PFSK-1 (cell line): ENCODE measurements around the gene CNTNAP2.

Experiments used
- FOXP2 ChIP-seq: optimal IDR thresholded peaks from 2 replicates; pipeline ENCODE3; 2011; ENCODE audit warnings: borderline replicate concordance, control low read depth, inconsistent platforms; ENCODE audit not compliant: insufficient read depth; ENCODE audit errors: extremely low read length, extremely low read depth
- POLR2AphosphoS5 ChIP-seq: IDR thresholded peaks from 2 replicates; pipeline ENCODE4 v1.6.1; 2012; ENCODE audit warnings: low read depth, mild to moderate bottlenecking, control low read depth, low read length, moderate library complexity
- SIN3A ChIP-seq: IDR thresholded peaks from 2 replicates; pipeline ENCODE4 v1.6.1; 2012; ENCODE audit warnings: mild to moderate bottlenecking, low read length, moderate library complexity, borderline replicate concordance; ENCODE audit not compliant: insufficient read depth
- TAF1 ChIP-seq: IDR thresholded peaks from 2 replicates; pipeline ENCODE4 v1.6.1; 2012; ENCODE audit warnings: low read length, control low read depth, borderline replicate concordance; ENCODE audit not compliant: insufficient read depth
- TF ChIP-seq, protein P1 (sequence below), 2 experiments: IDR thresholded peaks; 2 replicates each; pipeline versions ENCODE4 v1.6.1 to v1.8.0; 2011 to 2012; ENCODE audit warnings: low read depth in 2 of 2, low read length in 2 of 2, control low read depth in 1 of 2, inconsistent platforms in 1 of 2, mild to moderate bottlenecking in 1 of 2, moderate library complexity in 1 of 2; ENCODE audit not compliant: insufficient read depth in 1 of 2

CNTNAP2 gene

DNA sequence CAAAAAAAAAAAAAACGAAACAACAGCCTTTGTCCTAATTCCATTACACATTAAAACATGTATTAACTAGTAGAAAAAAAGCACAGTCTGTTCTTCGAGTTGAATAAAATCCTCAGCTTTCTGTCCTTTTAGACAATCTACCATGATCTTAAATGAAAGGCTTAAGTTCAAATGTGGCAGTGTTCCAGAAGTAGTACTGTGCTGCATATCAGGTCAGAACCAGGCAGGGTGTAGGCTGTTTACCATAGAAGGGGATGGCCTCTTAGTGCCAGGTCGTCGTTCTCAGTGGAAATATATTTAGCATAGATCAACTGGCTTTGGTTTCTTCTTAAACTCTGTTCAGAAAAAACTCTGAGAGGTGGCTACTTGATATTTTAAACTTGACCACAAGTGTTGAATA lies 612.0 kb downstream of the CNTNAP2 start:
- TF ChIP-seq SIN3A (no peak), POLR2AphosphoS5 (no peak), FOXP2 (no peak), TAF1 (no peak)
- TF ChIP-seq, protein P1, sequence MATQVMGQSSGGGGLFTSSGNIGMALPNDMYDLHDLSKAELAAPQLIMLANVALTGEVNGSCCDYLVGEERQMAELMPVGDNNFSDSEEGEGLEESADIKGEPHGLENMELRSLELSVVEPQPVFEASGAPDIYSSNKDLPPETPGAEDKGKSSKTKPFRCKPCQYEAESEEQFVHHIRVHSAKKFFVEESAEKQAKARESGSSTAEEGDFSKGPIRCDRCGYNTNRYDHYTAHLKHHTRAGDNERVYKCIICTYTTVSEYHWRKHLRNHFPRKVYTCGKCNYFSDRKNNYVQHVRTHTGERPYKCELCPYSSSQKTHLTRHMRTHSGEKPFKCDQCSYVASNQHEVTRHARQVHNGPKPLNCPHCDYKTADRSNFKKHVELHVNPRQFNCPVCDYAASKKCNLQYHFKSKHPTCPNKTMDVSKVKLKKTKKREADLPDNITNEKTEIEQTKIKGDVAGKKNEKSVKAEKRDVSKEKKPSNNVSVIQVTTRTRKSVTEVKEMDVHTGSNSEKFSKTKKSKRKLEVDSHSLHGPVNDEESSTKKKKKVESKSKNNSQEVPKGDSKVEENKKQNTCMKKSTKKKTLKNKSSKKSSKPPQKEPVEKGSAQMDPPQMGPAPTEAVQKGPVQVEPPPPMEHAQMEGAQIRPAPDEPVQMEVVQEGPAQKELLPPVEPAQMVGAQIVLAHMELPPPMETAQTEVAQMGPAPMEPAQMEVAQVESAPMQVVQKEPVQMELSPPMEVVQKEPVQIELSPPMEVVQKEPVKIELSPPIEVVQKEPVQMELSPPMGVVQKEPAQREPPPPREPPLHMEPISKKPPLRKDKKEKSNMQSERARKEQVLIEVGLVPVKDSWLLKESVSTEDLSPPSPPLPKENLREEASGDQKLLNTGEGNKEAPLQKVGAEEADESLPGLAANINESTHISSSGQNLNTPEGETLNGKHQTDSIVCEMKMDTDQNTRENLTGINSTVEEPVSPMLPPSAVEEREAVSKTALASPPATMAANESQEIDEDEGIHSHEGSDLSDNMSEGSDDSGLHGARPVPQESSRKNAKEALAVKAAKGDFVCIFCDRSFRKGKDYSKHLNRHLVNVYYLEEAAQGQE (IDR thresholded peaks at IDR 0.05; ENCODE audit: insufficient read depth in 1 of 2, low read depth in 2 of 2, low read length in 2 of 2) = no peak

DNA sequence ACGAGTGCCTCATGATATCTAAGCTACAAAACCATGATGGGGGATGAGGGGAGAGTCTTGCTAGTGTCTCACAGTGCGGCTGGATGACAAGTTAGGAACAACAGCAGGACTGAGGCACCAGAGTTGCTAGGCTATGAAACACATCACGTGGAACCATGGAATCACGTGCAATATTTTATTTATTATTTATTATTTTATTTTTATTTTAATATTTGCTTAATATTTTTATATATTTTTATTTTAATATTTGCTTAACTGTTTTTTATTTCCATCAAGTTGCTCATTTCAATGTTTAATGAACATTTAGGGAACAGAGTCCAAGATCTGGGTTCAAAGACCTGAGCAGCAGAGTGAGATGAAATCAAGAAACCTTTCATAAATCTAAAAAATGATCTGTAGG lies 614.6 kb downstream of the CNTNAP2 start:
- no peak for TF ChIP-seq POLR2AphosphoS5
- no peak for TF ChIP-seq TAF1
- TF ChIP-seq FOXP2 = no peak
- TF ChIP-seq SIN3A = no peak
- TF ChIP-seq, protein P1 (IDR thresholded peaks at IDR 0.05; ENCODE audit: insufficient read depth in 1 of 2, low read depth in 2 of 2, low read length in 2 of 2) = no peak

DNA sequence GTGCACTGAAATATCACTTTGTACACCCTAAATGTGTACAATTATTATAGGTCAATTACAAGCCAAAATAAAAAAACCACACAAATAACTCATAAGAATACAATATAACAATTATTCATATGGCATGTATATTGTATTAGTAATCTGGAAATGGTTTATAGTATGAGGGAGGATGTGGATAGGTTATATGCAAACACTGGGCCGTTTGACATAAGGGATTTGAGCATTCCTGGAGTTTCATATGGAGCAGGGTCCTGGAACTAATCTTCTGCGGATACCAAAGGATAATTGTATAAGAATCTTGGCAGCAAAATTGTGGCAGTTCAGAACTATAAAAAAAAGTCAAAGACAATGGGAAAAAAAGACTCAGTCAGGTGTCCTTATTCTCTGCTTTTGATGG lies 619.4 kb downstream of the CNTNAP2 start:
- TF ChIP-seq POLR2AphosphoS5 = no peak
- TF ChIP-seq TAF1 = no peak
- TF ChIP-seq, protein P1 (IDR thresholded peaks at IDR 0.05; ENCODE audit: insufficient read depth in 1 of 2, low read depth in 2 of 2, low read length in 2 of 2) = no peak
- no peak for TF ChIP-seq SIN3A

DNA sequence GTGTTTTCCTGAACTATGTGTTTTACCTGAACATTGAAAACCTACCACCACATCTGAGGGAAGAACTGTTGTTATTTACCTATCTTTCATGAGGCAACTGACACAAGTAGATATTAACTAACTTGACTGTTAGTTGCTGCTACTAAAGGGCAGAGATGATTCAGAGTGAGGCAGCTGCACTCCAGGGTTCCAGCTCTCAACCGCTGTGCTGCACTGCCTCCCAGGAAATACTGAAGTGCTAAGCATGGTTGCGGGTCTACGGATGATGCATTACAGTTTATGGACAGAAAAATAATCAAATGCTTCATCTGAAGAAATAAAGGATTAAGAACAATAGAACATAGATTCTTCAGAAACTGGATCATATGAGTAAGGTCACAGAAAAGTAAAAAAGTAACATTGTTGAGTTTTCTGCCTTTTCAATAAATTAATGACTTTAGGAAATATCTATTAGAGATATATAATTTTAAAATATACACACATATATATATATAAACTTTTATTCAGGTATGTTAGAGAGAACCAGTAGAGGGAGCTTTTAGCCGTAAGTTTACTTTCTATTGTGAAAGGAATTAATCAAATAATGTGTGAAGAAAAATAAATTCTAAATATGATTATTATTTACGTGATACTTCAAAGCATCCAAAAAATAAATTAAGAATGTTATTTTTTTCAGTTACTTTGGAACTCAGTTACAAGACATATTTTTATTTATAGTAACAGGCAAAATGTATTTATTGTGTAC lies 620.0 kb downstream of the CNTNAP2 start:
- TF ChIP-seq TAF1 (no peak), FOXP2 (no peak), POLR2AphosphoS5 (no peak), SIN3A (no peak)
- TF ChIP-seq, protein P1 (IDR thresholded peaks at IDR 0.05; ENCODE audit: insufficient read depth in 1 of 2, low read depth in 2 of 2, low read length in 2 of 2) = no peak

DNA sequence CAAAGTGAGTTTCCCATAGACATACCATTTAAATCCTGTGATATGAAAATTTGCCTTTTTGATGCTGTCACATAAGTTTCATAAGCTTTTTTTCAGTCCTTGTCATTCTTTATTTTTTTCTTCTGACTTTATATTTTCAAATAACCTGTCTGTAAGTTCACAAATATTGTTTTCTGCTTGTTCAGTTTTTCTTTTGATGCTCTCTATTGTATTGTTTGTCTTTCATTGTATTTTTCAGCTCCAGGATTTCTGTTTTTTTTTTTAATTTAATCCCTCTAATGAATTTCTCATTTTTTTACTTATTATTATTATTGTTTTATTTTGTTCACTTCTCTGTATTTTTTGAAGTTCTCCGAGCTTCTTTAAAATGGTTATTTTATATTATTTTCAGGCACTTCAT lies 623.4 kb downstream of the CNTNAP2 start:
- no peak for TF ChIP-seq POLR2AphosphoS5
- TF ChIP-seq, protein P1 (IDR thresholded peaks at IDR 0.05; ENCODE audit: insufficient read depth in 1 of 2, low read depth in 2 of 2, low read length in 2 of 2) = no peak
- no peak for TF ChIP-seq SIN3A
- TF ChIP-seq FOXP2 = no peak
- no peak for TF ChIP-seq TAF1
